ENCODE data around the gene OR6C1.
"Not testable (repeated sequence)": the region's sequence is repeated elsewhere in the genome, so short reads cannot be mapped to it uniquely, and the experiment has no call there.

Gene OR6C1

DNA sequence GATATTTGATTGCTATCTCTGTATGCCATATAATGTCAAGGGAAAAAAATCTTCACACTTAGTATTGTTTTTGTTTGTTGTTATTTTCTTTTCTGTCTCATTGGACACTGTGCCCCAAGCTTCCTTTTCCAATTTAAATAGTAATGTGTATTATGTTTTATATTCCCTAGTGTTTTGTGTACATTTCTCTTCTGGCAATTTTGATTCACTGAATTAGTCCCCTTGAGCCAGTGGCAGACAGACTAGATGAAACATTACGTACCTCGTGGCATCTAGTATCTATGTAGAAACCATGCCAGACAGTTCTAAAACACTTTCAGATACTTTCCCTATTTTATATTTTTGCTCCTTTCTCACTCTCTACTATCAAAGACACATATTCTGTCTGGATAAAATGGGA lies at the start of gene OR6C1:
OR6C1 (plus strand) TSS at position 301 of the 400 bp plus-strand sequence. CDS start 6,257 bp downstream, outside the sequence.
- DNase-seq, result no peak

DNA sequence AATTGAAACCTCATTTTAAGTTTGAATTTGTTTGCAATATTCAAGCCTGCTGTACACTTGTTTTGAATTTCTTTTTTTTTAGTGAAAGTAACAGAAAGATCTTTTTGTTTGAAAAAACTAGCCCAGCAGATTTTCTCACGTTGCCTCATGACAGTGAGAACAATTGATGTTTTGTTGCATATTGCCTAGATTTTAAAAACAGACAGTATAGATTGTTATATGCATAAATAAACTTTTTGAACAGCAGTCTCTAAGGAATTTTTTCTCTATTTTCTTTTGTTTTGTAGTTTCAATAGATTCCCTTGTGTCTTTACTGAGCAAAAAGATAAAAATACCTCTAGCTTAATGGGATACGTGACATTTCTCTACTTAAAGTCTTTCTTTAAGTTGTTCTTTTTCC lies 33.2 kb upstream of the OR6C1 start:
- DNase-seq, result no peak

- no peak for DNase-seq
These were observed 24.1 kb upstream of the OR6C1 start for GRCh38 chr12:55289999-55290398.

GRCh38 chr12:55296469-55296868 lies 17.7 kb upstream of the OR6C1 start, which contains the start of gene OR6C6:
TSS of gene OR6C6 (minus strand) at chr12:55296569. CDS start at chr12:55295232, 1,337 bp downstream.
- no peak for DNase-seq

GRCh38 chr12:55320201-55320600 lies 6.1 kb downstream of the OR6C1 start:
- DNase-seq, result no peak

GRCh38 chr12:55325801-55326200 lies 11.7 kb downstream of the OR6C1 start:
- not testable (repeated sequence) for DNase-seq

DNA sequence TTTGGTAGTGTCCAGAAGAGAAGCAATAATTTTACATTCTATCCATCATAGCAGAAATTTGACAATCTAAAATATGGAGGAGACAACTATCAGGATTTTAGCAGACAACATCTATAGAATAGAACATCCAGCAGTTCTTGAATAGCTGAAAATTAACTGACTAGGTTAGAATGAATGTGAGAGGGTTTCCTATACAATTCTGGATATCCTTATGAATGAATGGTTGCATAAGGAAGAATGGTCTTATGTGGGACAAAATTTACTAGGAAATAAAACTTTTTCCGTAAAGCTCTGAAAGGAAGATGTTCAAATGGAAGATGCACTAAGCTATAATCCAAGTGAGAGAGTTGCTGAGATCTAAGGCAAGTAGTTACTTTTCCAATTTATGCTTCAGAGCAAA lies 16.3 kb downstream of the OR6C1 start, which contains the start of gene OR6C3:
OR6C3 (plus strand) TSS at position 301 of the 400 bp plus-strand sequence. CDS start 955 bp downstream, outside the sequence.
- no peak for DNase-seq

DNA sequence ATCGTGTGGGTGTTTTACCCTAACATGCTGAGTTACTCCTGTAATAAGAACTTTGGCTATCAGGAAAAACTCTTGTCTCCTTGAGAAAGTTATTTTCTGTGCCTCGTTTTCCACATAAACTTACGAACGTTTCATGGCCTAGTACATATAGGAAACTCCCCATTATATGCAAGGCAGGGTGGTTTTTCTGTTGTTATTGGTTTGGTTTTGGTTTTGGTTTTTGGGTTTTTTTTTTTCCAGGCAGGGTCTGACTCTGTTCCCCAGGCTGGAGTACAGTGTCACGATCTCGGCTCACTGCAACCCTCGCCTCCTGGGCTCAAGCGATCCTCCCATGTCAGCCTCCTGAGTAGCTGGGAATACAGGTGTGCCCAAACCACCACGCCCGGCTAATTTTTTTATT lies 21.9 kb downstream of the OR6C1 start:
- DNase-seq, result no peak

GRCh38 chr12:55355338-55355737 lies 41.2 kb downstream of the OR6C1 start:
- not testable (repeated sequence) for DNase-seq

DNA sequence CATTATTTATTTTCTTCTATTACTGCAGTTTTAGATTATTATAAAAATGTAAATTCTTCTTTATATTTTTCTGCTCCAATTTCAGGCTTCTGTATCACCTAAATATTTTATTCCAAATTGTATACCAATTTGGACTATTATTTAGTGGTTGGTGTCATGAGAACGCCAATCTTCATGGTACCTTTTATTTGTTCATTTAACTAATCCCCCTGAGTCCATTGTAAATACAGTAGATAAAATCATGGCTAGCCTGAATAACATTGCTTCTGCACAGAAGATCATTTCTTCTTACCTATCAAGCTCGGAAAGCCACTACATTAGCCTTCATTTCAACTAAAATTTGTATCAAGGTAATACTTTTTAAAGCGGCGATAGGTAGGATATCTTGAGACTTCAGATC lies 48.5 kb downstream of the OR6C1 start, which contains the start of gene OR6C75:
OR6C75 (plus strand) TSS at position 301 of the 400 bp plus-strand sequence. CDS start 2,136 bp downstream, outside the sequence.
- no peak for DNase-seq

- DNase-seq, result no peak
These were observed 50.9 kb downstream of the OR6C1 start for GRCh38 chr12:55365086-55365485.
